ENCODE data around the gene TRAF5.

DNA sequence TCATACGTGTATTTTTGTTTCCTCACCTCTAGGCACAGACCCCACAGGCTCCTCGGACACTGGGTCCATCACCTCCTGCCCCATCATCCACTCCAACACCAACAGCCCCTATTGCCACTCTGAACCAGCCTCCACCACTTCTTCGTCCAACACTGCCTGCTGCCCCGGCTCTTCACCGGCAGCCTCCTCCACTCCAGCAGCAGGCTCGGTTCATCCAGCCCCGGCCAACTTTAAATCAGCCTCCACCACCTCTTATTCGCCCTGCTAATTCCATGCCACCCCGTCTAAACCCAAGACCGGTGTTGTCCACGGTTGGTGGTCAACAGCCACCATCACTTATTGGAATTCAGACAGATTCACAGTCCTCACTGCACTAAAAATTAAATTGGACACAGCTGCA, 13.2 kb upstream of the TRAF5 start:
- TF ChIP-seq, protein P1, sequence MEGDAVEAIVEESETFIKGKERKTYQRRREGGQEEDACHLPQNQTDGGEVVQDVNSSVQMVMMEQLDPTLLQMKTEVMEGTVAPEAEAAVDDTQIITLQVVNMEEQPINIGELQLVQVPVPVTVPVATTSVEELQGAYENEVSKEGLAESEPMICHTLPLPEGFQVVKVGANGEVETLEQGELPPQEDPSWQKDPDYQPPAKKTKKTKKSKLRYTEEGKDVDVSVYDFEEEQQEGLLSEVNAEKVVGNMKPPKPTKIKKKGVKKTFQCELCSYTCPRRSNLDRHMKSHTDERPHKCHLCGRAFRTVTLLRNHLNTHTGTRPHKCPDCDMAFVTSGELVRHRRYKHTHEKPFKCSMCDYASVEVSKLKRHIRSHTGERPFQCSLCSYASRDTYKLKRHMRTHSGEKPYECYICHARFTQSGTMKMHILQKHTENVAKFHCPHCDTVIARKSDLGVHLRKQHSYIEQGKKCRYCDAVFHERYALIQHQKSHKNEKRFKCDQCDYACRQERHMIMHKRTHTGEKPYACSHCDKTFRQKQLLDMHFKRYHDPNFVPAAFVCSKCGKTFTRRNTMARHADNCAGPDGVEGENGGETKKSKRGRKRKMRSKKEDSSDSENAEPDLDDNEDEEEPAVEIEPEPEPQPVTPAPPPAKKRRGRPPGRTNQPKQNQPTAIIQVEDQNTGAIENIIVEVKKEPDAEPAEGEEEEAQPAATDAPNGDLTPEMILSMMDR (IDR thresholded peaks at IDR 0.05; ENCODE audit: insufficient read depth, low read depth, low read length), result no peak
- no peak for TF ChIP-seq EZH2 (IDR thresholded peaks at IDR 0.05; ENCODE audit: insufficient read depth, low read length)

Measured in astrocyte (in vitro differentiated cells and primary cell).